Measurements from ENCODE around the gene VCP. TPM values are rescaled to one million over a fixed set of nuclear protein-coding genes. Genes with fewer than 3 reads are reported as not detected.

VCP gene
- total and polyA plus RNA-seq, 3 experiments from 2014 or later, result 195 to 323 (median 309) TPM

DNA sequence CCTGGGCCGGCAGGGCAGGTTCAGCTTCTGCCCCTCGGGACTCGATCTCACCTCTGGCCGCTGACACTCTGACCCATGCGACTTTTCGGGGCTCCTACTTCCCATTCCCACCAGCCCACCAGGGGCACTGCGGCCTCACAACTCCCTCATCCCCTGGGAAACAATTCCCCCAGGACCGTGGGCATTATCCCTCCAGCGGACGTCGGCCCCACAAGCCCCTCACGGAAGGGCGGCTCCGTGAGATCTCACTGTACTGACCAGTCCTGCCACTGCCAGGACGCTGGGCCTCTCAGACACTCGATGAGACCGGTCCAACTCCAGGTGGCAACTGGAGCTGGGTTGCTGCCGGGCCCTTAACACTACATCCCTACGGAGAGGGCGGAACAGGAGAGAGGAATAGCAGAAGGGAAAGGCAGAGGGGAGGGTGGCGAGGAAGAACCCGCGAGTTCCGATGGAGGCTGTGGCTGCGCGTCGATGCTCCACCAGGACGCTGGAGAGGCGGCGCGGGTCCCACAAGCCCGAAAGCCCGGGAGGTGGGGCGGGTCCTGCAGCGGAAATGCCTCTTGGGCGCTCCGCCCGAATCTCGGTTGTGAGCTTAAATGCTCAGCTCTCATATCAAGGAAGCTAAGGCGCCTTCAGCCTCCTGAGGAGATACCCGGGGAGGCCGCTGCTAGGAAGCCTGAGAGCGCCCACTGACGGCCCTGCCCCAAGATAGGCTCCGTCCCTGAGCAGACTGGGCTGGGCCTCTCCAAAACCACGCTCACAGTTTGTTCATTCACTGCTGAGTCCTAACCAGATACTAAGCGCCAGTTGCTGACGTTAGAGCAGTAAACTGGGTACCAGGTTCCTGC, 36.3 kb downstream of the VCP start:
- DNase-seq, result peak in 3 of 5 donors; percentile 4 to 24 (median 11)
- H3K27me3 ChIP-seq (ENCODE audit: insufficient read depth, low read length, poor library complexity, severe bottlenecking), result no peaks in the 10 kb centered on the region

DNA sequence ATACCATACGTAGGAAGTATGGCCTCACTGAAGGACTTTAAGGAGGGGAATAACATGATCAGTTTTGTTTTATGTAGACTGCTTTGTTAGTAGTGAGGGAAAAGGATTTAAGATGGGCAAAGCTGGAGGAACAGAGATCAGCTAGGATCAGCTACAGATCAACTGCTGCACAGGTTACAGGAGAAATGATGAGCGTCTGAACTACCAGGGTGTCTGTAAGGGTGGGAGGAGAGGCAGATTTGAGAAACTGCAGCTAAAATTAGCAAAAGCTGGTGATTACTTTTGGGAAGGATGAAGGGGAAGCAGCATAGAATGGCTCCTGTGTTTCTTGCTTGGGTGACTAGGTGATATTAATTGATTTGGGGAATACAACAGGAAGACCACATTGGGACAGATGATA, 39.3 kb downstream of the VCP start:
- Histone ChIP-seq H3K4me3 (ENCODE audit: low read length) (no peak overlapping the region), H3K9me3 (ENCODE audit: low read length) (no peaks in the 10 kb centered on the region), H3K27me3 (ENCODE audit: insufficient read depth, low read length, poor library complexity, severe bottlenecking) (no peaks in the 10 kb centered on the region), H3K27ac (ENCODE audit: low read depth, low read length) (no peak overlapping the region), H3K4me1 (ENCODE audit: insufficient read depth, low read length) (peaks cover 5% of the 10 kb centered on the region), H3K36me3 (ENCODE audit: insufficient read depth, low read length) (no peaks in the 10 kb centered on the region)
- no peak overlapping the region for H3K4me3 Mint-ChIP-seq
- H3K27ac Mint-ChIP-seq, result peak overlapping the region in 1 of 8 donors; percentile 9
- H3K9me3 Mint-ChIP-seq, result no peaks in the 10 kb centered on the region
- DNase-seq, result no peak
- H3K27me3 Mint-ChIP-seq, result no peaks in the 10 kb centered on the region
- H3K4me1 Mint-ChIP-seq, result peaks cover 5 to 14% (median 10%) of the 10 kb centered on the region in 3 donors
- CTCF ChIA-PET, result no interaction called here
- POLR2A ChIA-PET, result no interaction called here
- H3K36me3 Mint-ChIP-seq, result peaks cover 4 to 12% (median 7%) of the 10 kb centered on the region in 3 donors

More for the DNA sequence above, 36.3 kb downstream of the VCP start:
- Mint-ChIP-seq H3K4me1 (peaks cover 5 to 11% (median 7%) of the 10 kb centered on the region in 3 donors), H3K4me3 (peak overlapping the region; percentile 36 to 84 (median 58)), H3K36me3 (peaks cover 4 to 9% (median 5%) of the 10 kb centered on the region in 3 donors), H3K27ac (peak overlapping the region in 2 of 8 donors; percentile 52 to 79), H3K27me3 (no peaks in the 10 kb centered on the region), H3K9me3 (no peaks in the 10 kb centered on the region)
- H3K36me3 ChIP-seq (ENCODE audit: insufficient read depth, low read length), result no peaks in the 10 kb centered on the region
- H3K9me3 ChIP-seq (ENCODE audit: low read length), result no peaks in the 10 kb centered on the region
- CTCF ChIA-PET, result interaction anchor here (1.0 kb wide), 1 partner anchor 15 kb away, joined by 5 read pairs; no protein-coding TSS in a partner anchor
- H3K4me1 ChIP-seq (ENCODE audit: insufficient read depth, low read length), result peaks cover 5% of the 10 kb centered on the region
- H3K4me3 ChIP-seq (ENCODE audit: low read length), result peak overlapping the region; percentile 5
- POLR2A ChIA-PET, result no interaction called here
- H3K27ac ChIP-seq (ENCODE audit: low read depth, low read length), result no peak overlapping the region

DNA sequence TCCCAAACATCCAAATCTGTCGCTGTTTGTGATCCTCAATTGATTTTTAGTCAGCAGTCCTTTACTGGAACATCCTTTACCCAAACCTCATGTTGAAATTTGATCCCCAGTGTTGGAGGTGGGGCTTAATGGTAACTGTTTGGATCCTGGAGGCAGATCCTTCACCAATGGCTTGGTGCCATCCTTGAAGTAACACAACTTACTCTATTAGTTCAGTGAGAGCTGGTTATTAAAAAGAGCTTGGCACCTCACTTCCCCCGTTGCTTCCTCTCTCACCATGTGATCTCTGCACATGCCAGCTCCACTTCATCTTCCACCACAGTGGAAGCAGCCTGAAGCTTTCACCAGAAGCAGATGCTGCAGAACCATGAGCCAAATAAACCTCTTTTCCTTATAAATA, 42.6 kb downstream of the VCP start:
- POLR2A ChIA-PET, result no interaction called here
- H3K36me3 ChIP-seq (ENCODE audit: insufficient read depth, low read length), result no peaks in the 10 kb centered on the region
- no peaks in the 10 kb centered on the region for H3K27me3 Mint-ChIP-seq
- no peak overlapping the region for H3K27ac Mint-ChIP-seq
- no peaks in the 10 kb centered on the region for H3K9me3 Mint-ChIP-seq
- no peaks in the 10 kb centered on the region for H3K4me1 ChIP-seq (ENCODE audit: insufficient read depth, low read length)
- H3K36me3 Mint-ChIP-seq, result peaks cover 4 to 8% (median 7%) of the 10 kb centered on the region in 3 donors
- H3K4me3 ChIP-seq (ENCODE audit: low read length), result no peak overlapping the region
- peaks cover 0 to 11% (median 5%) of the 10 kb centered on the region in 3 donors for H3K4me1 Mint-ChIP-seq
- H3K27me3 ChIP-seq (ENCODE audit: insufficient read depth, low read length, poor library complexity, severe bottlenecking), result no peaks in the 10 kb centered on the region
- no peak overlapping the region for H3K4me3 Mint-ChIP-seq
- DNase-seq, result no peak
- H3K9me3 ChIP-seq (ENCODE audit: low read length), result no peaks in the 10 kb centered on the region
- CTCF ChIA-PET, result no interaction called here
- H3K27ac ChIP-seq (ENCODE audit: low read depth, low read length), result no peak overlapping the region

DNA sequence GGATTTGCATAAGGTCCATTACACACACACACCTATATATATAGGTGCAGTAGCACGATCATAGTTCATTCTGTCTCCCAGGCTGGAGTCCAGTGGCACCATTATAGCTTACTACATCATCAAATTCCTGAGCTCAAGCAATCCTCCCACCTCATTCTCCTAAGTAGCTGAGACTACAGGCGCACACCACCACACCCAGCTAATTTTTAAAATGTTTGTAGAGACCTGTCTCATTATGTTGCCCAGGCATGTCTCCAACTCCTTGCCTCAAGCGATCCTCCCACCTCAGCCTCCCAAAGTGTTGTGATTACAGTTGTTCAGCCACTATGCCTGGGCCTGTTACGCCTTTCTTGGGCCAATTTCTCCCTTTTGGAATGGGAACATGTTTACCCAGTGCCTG, 43.2 kb downstream of the VCP start:
- CTCF ChIA-PET, result interaction anchor here (1.2 kb wide), 1 partner anchor 22 kb away, joined by 4 read pairs; no protein-coding TSS in a partner anchor
- Mint-ChIP-seq H3K27me3 (no peaks in the 10 kb centered on the region), H3K27ac (no peak overlapping the region)

DNA sequence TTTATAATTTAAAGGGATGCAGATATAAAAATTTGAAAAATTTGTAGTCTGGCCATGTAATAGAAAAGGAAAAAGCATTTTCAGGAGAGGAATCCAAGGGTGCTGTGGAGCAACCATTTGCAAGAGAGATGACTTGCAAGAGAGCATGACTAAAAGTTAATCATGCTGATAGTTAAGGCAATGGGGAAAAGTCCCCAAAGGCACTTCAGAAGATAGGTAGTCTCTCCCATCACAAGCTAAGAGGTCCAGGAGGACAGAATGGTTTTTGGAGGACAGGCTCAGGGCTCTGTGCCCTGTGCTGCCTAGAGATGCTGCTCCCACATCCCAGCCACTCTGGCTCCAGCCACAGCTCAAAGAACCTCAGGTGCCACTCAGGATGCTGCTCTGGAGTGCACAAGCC, 44.1 kb downstream of the VCP start:
- H3K9me3 ChIP-seq (ENCODE audit: low read length), result no peaks in the 10 kb centered on the region
- no peaks in the 10 kb centered on the region for H3K27me3 ChIP-seq (ENCODE audit: insufficient read depth, low read length, poor library complexity, severe bottlenecking)
- H3K36me3 ChIP-seq (ENCODE audit: insufficient read depth, low read length), result no peaks in the 10 kb centered on the region
- peaks cover 11 to 20% (median 13%) of the 10 kb centered on the region in 3 donors for H3K36me3 Mint-ChIP-seq
- no peaks in the 10 kb centered on the region for H3K27me3 Mint-ChIP-seq
- no peak for DNase-seq
- H3K27ac ChIP-seq (ENCODE audit: low read depth, low read length), result no peak overlapping the region
- peaks cover 0 to 11% (median 5%) of the 10 kb centered on the region in 3 donors for H3K4me1 Mint-ChIP-seq
- no peaks in the 10 kb centered on the region for H3K4me1 ChIP-seq (ENCODE audit: insufficient read depth, low read length)
- no peak overlapping the region for H3K4me3 Mint-ChIP-seq
- POLR2A ChIA-PET, result interaction anchor here (0.6 kb wide), 2 partner anchors 18 to 35 kb away, joined by 3 to 4 read pairs; no protein-coding TSS in a partner anchor
- no peaks in the 10 kb centered on the region for H3K9me3 Mint-ChIP-seq
- H3K27ac Mint-ChIP-seq, result no peak overlapping the region
- CTCF ChIA-PET, result interaction anchor here (1.2 to 1.3 kb wide), 2 partner anchors 15 to 23 kb away, joined by 4 read pairs; no protein-coding TSS in a partner anchor
- H3K4me3 ChIP-seq (ENCODE audit: low read length), result no peak overlapping the region

More for the DNA sequence above, 43.2 kb downstream of the VCP start:
- H3K4me1 Mint-ChIP-seq, result peaks cover 0 to 11% (median 5%) of the 10 kb centered on the region in 3 donors
- DNase-seq, result no peak
- H3K36me3 Mint-ChIP-seq, result peaks cover 7 to 12% (median 8%) of the 10 kb centered on the region in 3 donors
- no peaks in the 10 kb centered on the region for H3K9me3 Mint-ChIP-seq
- POLR2A ChIA-PET, result no interaction called here
- Histone ChIP-seq H3K9me3 (ENCODE audit: low read length) (no peaks in the 10 kb centered on the region), H3K27ac (ENCODE audit: low read depth, low read length) (no peak overlapping the region), H3K4me3 (ENCODE audit: low read length) (no peak overlapping the region), H3K27me3 (ENCODE audit: insufficient read depth, low read length, poor library complexity, severe bottlenecking) (no peaks in the 10 kb centered on the region), H3K4me1 (ENCODE audit: insufficient read depth, low read length) (no peaks in the 10 kb centered on the region), H3K36me3 (ENCODE audit: insufficient read depth, low read length) (no peaks in the 10 kb centered on the region)
- H3K4me3 Mint-ChIP-seq, result no peak overlapping the region

DNA sequence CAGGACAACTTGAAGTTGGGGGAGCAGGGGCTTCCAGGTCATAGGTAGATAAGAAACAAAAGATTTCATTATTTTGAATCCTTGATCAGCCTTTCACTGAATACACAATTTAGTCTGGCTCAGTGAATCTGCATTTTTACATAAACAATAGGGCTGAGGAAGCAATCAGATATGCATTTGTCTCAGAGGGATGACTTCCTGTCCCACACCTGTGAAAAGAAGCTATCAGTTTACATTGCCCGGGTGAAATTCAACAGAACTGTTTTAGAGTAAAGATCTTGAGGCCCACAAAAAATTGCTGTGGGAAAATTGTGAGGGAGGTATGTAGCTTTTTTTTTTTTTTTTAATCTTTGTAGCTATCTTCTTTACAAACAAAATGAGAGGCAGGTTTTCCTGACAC, 44.6 kb downstream of the VCP start:
- no peaks in the 10 kb centered on the region for H3K27me3 Mint-ChIP-seq
- peaks cover 10 to 20% (median 13%) of the 10 kb centered on the region in 3 donors for H3K36me3 Mint-ChIP-seq
- H3K27ac Mint-ChIP-seq, result peak overlapping the region in 1 of 8 donors; percentile 9
- no peak overlapping the region for H3K4me3 ChIP-seq (ENCODE audit: low read length)
- H3K4me1 ChIP-seq (ENCODE audit: insufficient read depth, low read length), result no peaks in the 10 kb centered on the region
- no peaks in the 10 kb centered on the region for H3K36me3 ChIP-seq (ENCODE audit: insufficient read depth, low read length)
- POLR2A ChIA-PET, result interaction anchor here (0.6 to 0.7 kb wide), 3 partner anchors 18 to 128 kb away, joined by 3 to 6 read pairs (median 4); no protein-coding TSS in a partner anchor
- H3K4me1 Mint-ChIP-seq, result peaks cover 0 to 11% (median 5%) of the 10 kb centered on the region in 3 donors
- H3K27me3 ChIP-seq (ENCODE audit: insufficient read depth, low read length, poor library complexity, severe bottlenecking), result no peaks in the 10 kb centered on the region
- no peak for DNase-seq
- CTCF ChIA-PET, result interaction anchor here (1.3 kb wide), 1 partner anchor 15 kb away, joined by 4 read pairs; no protein-coding TSS in a partner anchor
- H3K27ac ChIP-seq (ENCODE audit: low read depth, low read length), result no peak overlapping the region
- H3K9me3 Mint-ChIP-seq, result no peaks in the 10 kb centered on the region
- H3K9me3 ChIP-seq (ENCODE audit: low read length), result no peaks in the 10 kb centered on the region
- H3K4me3 Mint-ChIP-seq, result no peak overlapping the region

DNA sequence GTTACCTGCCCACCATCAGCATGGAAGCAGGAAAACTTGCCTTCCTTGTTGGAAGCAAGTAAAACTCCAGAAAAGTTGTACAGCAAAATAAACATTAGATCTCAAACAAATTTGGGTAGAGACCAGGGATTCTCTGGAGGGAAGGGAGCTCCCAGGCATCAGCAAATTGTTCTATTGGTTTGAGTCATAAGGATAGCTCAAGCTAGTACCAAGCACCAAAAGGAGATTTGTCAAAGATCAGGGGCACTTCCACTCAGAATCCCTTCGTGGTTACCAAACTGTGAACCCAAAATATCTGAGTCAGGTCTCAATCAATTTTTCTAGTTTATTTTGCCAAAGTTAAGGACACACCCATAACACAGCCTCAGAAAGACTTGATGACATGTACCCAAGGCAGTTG, 45.1 kb downstream of the VCP start:
- POLR2A ChIA-PET, result interaction anchor here (0.7 kb wide), 1 partner anchor 128 kb away, joined by 6 read pairs; no protein-coding TSS in a partner anchor
- Mint-ChIP-seq H3K4me3 (no peak overlapping the region), H3K27me3 (no peaks in the 10 kb centered on the region), H3K36me3 (peaks cover 10 to 19% (median 13%) of the 10 kb centered on the region in 3 donors), H3K4me1 (peaks cover 0 to 11% (median 5%) of the 10 kb centered on the region in 3 donors), H3K9me3 (no peaks in the 10 kb centered on the region), H3K27ac (peak overlapping the region in 1 of 8 donors; percentile 22)
- Histone ChIP-seq H3K27ac (ENCODE audit: low read depth, low read length) (no peak overlapping the region), H3K4me3 (ENCODE audit: low read length) (no peak overlapping the region), H3K9me3 (ENCODE audit: low read length) (no peaks in the 10 kb centered on the region), H3K27me3 (ENCODE audit: insufficient read depth, low read length, poor library complexity, severe bottlenecking) (no peaks in the 10 kb centered on the region), H3K36me3 (ENCODE audit: insufficient read depth, low read length) (no peaks in the 10 kb centered on the region), H3K4me1 (ENCODE audit: insufficient read depth, low read length) (no peaks in the 10 kb centered on the region)
- DNase-seq, result no peak
- CTCF ChIA-PET, result interaction anchor here (1.3 kb wide), 1 partner anchor 16 kb away, joined by 4 read pairs; no protein-coding TSS in a partner anchor

DNA sequence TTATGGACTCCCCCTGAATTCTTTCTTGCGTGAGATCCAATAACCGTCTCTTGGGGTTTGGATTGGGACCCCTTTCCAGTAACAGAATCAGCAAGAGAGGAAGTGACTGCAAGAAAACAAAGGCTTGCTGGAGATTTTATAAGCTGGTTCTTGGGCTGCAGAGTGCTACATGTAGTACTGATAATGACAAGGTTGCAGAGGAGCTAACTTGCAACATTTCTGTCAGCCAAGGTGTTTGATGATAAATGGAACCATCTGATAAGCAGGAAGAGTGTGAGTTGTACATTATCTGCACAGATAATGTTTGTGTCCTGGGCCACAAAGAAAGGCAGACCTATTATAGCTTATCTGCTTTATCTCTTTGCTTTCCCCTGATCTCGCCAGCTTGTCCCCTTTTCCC, 45.8 kb downstream of the VCP start:
- peak overlapping the region in 1 of 8 donors; percentile 39 for H3K27ac Mint-ChIP-seq

More for the DNA sequence above, 45.8 kb downstream of the VCP start:
- Histone ChIP-seq H3K27me3 (ENCODE audit: insufficient read depth, low read length, poor library complexity, severe bottlenecking) (no peaks in the 10 kb centered on the region), H3K36me3 (ENCODE audit: insufficient read depth, low read length) (no peaks in the 10 kb centered on the region), H3K9me3 (ENCODE audit: low read length) (no peaks in the 10 kb centered on the region), H3K4me1 (ENCODE audit: insufficient read depth, low read length) (no peaks in the 10 kb centered on the region), H3K4me3 (ENCODE audit: low read length) (no peak overlapping the region), H3K27ac (ENCODE audit: low read depth, low read length) (no peak overlapping the region)
- H3K4me3 Mint-ChIP-seq, result no peak overlapping the region
- H3K27me3 Mint-ChIP-seq, result no peaks in the 10 kb centered on the region
- H3K36me3 Mint-ChIP-seq, result peaks cover 13 to 23% (median 20%) of the 10 kb centered on the region in 3 donors
- peaks cover 0 to 11% (median 5%) of the 10 kb centered on the region in 3 donors for H3K4me1 Mint-ChIP-seq
- H3K9me3 Mint-ChIP-seq, result no peaks in the 10 kb centered on the region
- DNase-seq, result no peak
- POLR2A ChIA-PET, result no interaction called here
- CTCF ChIA-PET, result no interaction called here

All from CD8-positive, alpha-beta memory T cell (primary cell).